Hepatocyte (in vitro differentiated cells): ENCODE results near the gene SCFD2. TPM values are rescaled to one million over a fixed set of nuclear protein-coding genes. Genes with fewer than 3 reads are reported as not detected.

Experiments
- DNase-seq: peaks from one replicate; pipeline ENCODE4 v3.0.0-alpha.2; 2016; ENCODE audit warnings: low spot score
- H2AFZ ChIP-seq: fragments of 200-600 bp; sonication (generic); 2 replicates; pipeline ENCODE4 v1.6.0; 2016; ENCODE audit warnings: antibody characterized with exemption, mild to moderate bottlenecking
- H3K27ac ChIP-seq: fragments of 200-600 bp; sonication (generic); 2 replicates; pipeline ENCODE4 v1.5.1; 2016; ENCODE audit warnings: mild to moderate bottlenecking
- H3K27me3 ChIP-seq: fragments of 200-600 bp; sonication (generic); 2 replicates; pipeline ENCODE4 v1.6.1; 2016
- H3K36me3 ChIP-seq: fragments of 200-600 bp; sonication (generic); replicated peaks from 2 replicates; pipeline ENCODE4 v1.5.1; 2016; ENCODE audit warnings: low read depth; ENCODE audit not compliant: insufficient read depth
- H3K4me1 ChIP-seq: fragments of 200-600 bp; sonication (generic); 2 replicates; pipeline ENCODE4 v1.5.1; 2016; ENCODE audit warnings: mild to moderate bottlenecking, moderate library complexity; ENCODE audit not compliant: insufficient read depth
- H3K4me2 ChIP-seq: fragments of 200-600 bp; sonication (generic); 2 replicates; pipeline ENCODE4 v1.6.0; 2016
- H3K4me3 ChIP-seq: fragments of 200-600 bp; sonication (generic); 2 replicates; pipeline ENCODE4 v1.5.1; 2016; ENCODE audit warnings: mild to moderate bottlenecking
- H3K79me2 ChIP-seq: fragments of 200-600 bp; sonication (generic); 2 replicates; pipeline ENCODE4 v1.6.0; 2017; ENCODE audit warnings: mild to moderate bottlenecking
- H3K9me2 ChIP-seq: fragments of 200-600 bp; sonication (generic); replicated peaks from 2 replicates; pipeline ENCODE4 v1.6.0; 2017; ENCODE audit warnings: mild to moderate bottlenecking; ENCODE audit not compliant: insufficient read depth
- H3K9me3 ChIP-seq: fragments of 200-600 bp; sonication (generic); 2 replicates; pipeline ENCODE4 v1.5.1; 2016; ENCODE audit warnings: low read depth, mild to moderate bottlenecking
- H4K20me1 ChIP-seq: fragments of 200-600 bp; sonication (generic); 2 replicates; pipeline ENCODE4 v1.6.0; 2016; ENCODE audit warnings: mild to moderate bottlenecking; ENCODE audit not compliant: insufficient read depth, poor library complexity, severe bottlenecking
- EZH2 ChIP-seq: fragments of 200-600 bp; sonication (generic); IDR thresholded peaks from 2 replicates; pipeline ENCODE4 v1.6.1; 2016; ENCODE audit warnings: antibody characterized with exemption, mild to moderate bottlenecking, borderline replicate concordance
- EZH2phosphoT487 ChIP-seq: fragments of 200-600 bp; sonication (generic); IDR thresholded peaks from one replicate; pipeline ENCODE4 v1.6.1; 2018; ENCODE audit warnings: antibody characterized with exemption, mild to moderate bottlenecking, low read depth, moderate library complexity; ENCODE audit not compliant: unreplicated experiment, severe bottlenecking
- WGBS: methylation state at CpG from one replicate; pipeline ENCODE4 v1.1.6; 2016; ENCODE audit warnings: low lambda C conversion rate; ENCODE audit errors: missing lambda C conversion rate; 5-methylcytosine and 5-hydroxymethylcytosine counted together
- polyA plus RNA-seq: library from polyadenylated mRNA; unstranded; fragments of >200 nt; fragmentation: Nextera tagmentation; extraction: Ambion mirVana; gene quantifications from 2 replicates; pipeline ENCODE4 v1.2.1, GENCODE V29; 2016
- total RNA-seq: library from RNA; depleted of rRNA; stranded (reverse); fragments of >200 nt; gene quantifications from 2 replicates; pipeline ENCODE4 v1.2.3, GENCODE V29; 2014
- TF ChIP-seq, protein P1 (sequence below): fragments of 200-600 bp; sonication (generic); IDR thresholded peaks from 2 replicates; pipeline ENCODE4 v1.5.1; 2016; ENCODE audit warnings: antibody characterized with exemption, mild to moderate bottlenecking; ENCODE audit not compliant: poor library complexity

Gene SCFD2
- total and polyA plus RNA-seq, 2 experiments from 2014 or later = 8.4 to 15.7 TPM

DNA sequence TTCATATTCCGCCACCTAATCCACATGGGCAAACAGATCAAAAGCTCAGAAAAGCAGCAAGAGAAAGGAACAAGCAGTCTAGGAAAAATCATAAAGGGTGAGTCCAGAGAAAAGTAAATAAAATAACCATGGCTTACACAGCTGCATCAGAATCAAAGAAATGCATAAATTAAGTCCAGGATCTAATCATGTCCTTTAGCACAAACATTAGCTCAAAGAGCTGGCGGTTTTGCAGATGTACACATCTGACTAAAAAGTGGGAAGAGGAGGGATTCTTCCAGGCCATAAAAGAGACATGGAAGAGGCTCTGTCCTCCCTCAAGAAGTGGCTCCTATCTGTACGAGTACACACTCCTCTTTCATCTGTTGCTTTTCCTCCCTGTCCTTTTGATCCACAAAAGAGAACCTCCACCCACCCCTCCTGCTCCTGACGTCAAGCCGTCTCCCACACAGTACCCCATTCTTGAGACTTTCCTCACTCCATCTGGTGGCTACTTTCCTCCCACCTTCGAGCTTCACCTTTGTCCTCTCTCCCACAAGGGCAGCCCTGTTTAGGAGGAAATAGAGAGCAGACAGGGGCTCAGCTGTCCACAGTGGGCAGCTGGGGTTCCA is 411.2 kb downstream of the SCFD2 start:
- Histone ChIP-seq H3K4me1 (peaks cover 38% of the 10 kb centered on the region), H4K20me1 (no peaks in the 10 kb centered on the region), H3K36me3 (no peaks in the 10 kb centered on the region), H3K4me2 (no peak overlapping the region), H3K79me2 (no peaks in the 10 kb centered on the region), H2AFZ (no peak overlapping the region), H3K27ac (peak overlapping the region; percentile 1), H3K9me2 (no peaks in the 10 kb centered on the region), H3K4me3 (no peak overlapping the region), H3K27me3 (no peaks in the 10 kb centered on the region), H3K9me3 (no peaks in the 10 kb centered on the region)
- DNase-seq = no peak
- 65% methylated on average over 6 of the region's 6 CpGs for WGBS
- TF ChIP-seq, protein P1, sequence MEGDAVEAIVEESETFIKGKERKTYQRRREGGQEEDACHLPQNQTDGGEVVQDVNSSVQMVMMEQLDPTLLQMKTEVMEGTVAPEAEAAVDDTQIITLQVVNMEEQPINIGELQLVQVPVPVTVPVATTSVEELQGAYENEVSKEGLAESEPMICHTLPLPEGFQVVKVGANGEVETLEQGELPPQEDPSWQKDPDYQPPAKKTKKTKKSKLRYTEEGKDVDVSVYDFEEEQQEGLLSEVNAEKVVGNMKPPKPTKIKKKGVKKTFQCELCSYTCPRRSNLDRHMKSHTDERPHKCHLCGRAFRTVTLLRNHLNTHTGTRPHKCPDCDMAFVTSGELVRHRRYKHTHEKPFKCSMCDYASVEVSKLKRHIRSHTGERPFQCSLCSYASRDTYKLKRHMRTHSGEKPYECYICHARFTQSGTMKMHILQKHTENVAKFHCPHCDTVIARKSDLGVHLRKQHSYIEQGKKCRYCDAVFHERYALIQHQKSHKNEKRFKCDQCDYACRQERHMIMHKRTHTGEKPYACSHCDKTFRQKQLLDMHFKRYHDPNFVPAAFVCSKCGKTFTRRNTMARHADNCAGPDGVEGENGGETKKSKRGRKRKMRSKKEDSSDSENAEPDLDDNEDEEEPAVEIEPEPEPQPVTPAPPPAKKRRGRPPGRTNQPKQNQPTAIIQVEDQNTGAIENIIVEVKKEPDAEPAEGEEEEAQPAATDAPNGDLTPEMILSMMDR = no peak
- TF ChIP-seq EZH2 (no peak), EZH2phosphoT487 (no peak)

GRCh38 chr4:52952540-52952939 is 413.3 kb downstream of the SCFD2 start:
- H3K9me2 ChIP-seq = no peaks in the 10 kb centered on the region
- H3K27me3 ChIP-seq = no peaks in the 10 kb centered on the region
- H4K20me1 ChIP-seq = no peaks in the 10 kb centered on the region
- DNase-seq = no peak
- H3K79me2 ChIP-seq = no peaks in the 10 kb centered on the region
- TF ChIP-seq, protein P1 = no peak
- TF ChIP-seq EZH2 (no peak), EZH2phosphoT487 (no peak)
- no peak overlapping the region for H3K4me2 ChIP-seq
- H3K4me1 ChIP-seq = peaks cover 24% of the 10 kb centered on the region
- H3K4me3 ChIP-seq = no peak overlapping the region
- H2AFZ ChIP-seq = no peak overlapping the region
- H3K27ac ChIP-seq = no peak overlapping the region
- no peaks in the 10 kb centered on the region for H3K9me3 ChIP-seq
- H3K36me3 ChIP-seq = no peaks in the 10 kb centered on the region

- no peak overlapping the region for H3K4me3 ChIP-seq
- no peaks in the 10 kb centered on the region for H4K20me1 ChIP-seq
- no peak for DNase-seq
- H3K27ac ChIP-seq = no peak overlapping the region
- H2AFZ ChIP-seq = no peak overlapping the region
- H3K9me2 ChIP-seq = no peaks in the 10 kb centered on the region
- WGBS = 95% methylated on average over 3 of the region's 3 CpGs
- no peak overlapping the region for H3K4me2 ChIP-seq
- H3K4me1 ChIP-seq = peaks cover 11% of the 10 kb centered on the region
- H3K27me3 ChIP-seq = no peaks in the 10 kb centered on the region
- no peaks in the 10 kb centered on the region for H3K36me3 ChIP-seq
- TF ChIP-seq EZH2 = no peak
- TF ChIP-seq EZH2phosphoT487 = no peak
- TF ChIP-seq, protein P1 = no peak
- H3K9me3 ChIP-seq = no peaks in the 10 kb centered on the region
- no peaks in the 10 kb centered on the region for H3K79me2 ChIP-seq
Observed at GRCh38 chr4:52951016-52951415, 414.8 kb downstream of the SCFD2 start.
